GM21825 (cell line): ENCODE measurements around the gene BTNL8.

ENCODE experiments used
- ATAC-seq: cut with Tn5 transposase; IDR thresholded peaks from one replicate; pipeline ENCODE4 v1.9.1; 2021; ENCODE audit warnings: mild to moderate bottlenecking, moderate library complexity; ENCODE audit not compliant: unreplicated experiment

The BTNL8 gene

GRCh38 chr5:180959661-180960060 is 60.7 kb downstream of the BTNL8 start:
- ATAC-seq = no peak

DNA sequence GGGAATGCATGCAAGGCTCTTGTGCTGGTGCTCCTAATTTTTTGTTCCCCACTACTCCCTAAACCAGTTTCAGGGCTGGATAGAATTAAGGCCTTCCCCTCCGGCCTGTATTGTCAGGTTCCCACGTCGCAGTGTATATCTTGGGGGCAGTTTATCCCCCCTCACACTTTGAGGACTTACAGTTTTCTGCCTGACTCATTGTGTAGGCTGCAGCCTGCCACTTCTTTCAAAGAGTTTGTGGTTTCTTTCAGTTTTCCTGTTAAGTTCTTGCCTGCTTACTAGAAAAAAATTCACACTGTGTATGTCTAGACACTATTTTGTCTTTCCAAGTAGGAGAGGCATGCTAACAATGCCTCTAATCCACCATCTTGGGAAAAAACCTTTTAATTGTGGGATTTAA is 61.2 kb downstream of the BTNL8 start:
- no peak for ATAC-seq

- ATAC-seq = no peak
These were observed 70.4 kb downstream of the BTNL8 start for GRCh38 chr5:180969406-180969805.

GRCh38 chr5:180970336-180970735 is 71.4 kb downstream of the BTNL8 start:
- no peak for ATAC-seq

GRCh38 chr5:180970875-180971274 is 71.9 kb downstream of the BTNL8 start:
- ATAC-seq = no peak

GRCh38 chr5:180974612-180975315 is 75.8 kb downstream of the BTNL8 start:
- ATAC-seq = peak; percentile 24

- peak; percentile 96 for ATAC-seq
These were observed 76.4 kb downstream of the BTNL8 start for GRCh38 chr5:180975338-180975737.

DNA sequence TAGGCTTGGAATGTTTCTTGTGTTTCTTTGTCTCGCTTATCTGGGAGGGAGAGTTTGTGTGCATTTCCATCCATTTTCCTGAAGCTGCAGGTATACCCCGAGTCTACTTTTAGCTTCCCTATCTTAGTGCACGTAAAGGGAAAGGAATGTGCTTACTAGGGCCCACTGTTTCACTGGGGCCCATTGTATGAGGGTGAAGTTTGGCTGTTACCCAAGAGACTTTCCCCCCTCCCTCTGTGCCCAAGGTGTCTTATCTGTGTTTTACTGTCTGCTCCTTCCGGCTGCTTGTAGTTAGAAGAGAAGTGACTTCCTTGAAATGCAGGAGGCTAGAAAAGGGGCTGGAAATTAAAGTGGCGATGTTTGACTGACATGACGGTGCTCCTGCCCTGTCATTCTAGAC is 77.6 kb downstream of the BTNL8 start:
- no peak for ATAC-seq

DNA sequence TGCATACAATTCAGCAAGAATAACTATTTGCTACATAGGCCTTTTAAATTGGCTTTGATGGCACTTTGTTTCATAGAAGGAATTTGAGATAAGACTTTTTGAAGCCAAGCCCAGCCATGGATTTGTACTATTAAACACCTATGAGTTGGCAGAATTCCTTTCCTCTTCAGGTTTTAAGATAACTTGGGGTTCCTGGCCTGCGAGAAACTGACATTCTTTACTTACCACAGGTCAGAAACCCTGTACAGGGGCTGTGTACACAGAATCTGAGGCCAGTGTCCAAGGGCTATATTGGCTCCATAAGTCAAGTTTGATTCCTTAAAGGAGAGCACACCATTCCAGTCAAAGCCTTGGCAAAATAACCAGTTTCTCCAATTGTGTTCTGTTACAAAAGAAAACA is 78.9 kb downstream of the BTNL8 start:
- no peak for ATAC-seq

- no peak for ATAC-seq
These were observed 83.2 kb downstream of the BTNL8 start for GRCh38 chr5:180982008-180982741.

- no peak for ATAC-seq
These were observed 89.1 kb downstream of the BTNL8 start for GRCh38 chr5:180988016-180988415.

DNA sequence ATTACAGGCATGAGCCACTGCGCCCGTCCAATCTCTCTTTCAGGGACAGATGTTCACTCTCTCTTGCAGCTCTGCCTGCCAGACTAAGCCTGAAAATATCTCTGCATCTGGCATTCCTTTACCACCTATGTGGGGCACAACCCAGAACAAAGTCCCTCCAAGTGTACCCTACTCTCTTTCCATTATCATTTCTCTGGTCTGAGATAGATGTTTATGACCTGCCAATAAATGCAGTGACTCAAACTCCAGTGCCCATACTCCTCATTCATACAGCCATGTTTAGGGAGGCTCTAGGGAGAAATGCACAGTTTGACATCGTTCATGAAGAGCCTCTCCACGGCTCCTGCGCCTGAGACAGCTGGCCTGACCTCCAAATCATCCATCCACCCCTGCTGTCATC is 89.6 kb downstream of the BTNL8 start, which contains the start of gene BTNL3:
TSS of gene BTNL3 (plus strand) at position 255 of the 400 bp plus-strand sequence. CDS start 183 bp downstream, outside the sequence.
- ATAC-seq = no peak

- ATAC-seq = no peak
These were observed 91.3 kb downstream of the BTNL8 start for GRCh38 chr5:180990086-180990881.

GRCh38 chr5:180990882-180991242 is 91.9 kb downstream of the BTNL8 start:
- no peak for ATAC-seq
